A673 (cell line): Measurements from ENCODE around the gene PSTPIP1.

Experiments used
- CTCF ChIP-seq: fragments of 300-800, 200-600 bp; sonication (generic); conservative IDR thresholded peaks from 2 replicates; pipeline ENCODE4 v1.5.1; 2017; ENCODE audit warnings: low read depth, mild to moderate bottlenecking, antibody characterized with exemption, low read length, moderate library complexity, mixed read lengths
- EZH2 ChIP-seq: fragments of 200-600 bp; sonication (generic); IDR thresholded peaks from 2 replicates; pipeline ENCODE4 v1.6.1; 2017; ENCODE audit warnings: borderline replicate concordance, low read depth, mild to moderate bottlenecking, mixed read lengths, antibody characterized with exemption, low read length; ENCODE audit not compliant: poor library complexity, severe bottlenecking

DNA sequence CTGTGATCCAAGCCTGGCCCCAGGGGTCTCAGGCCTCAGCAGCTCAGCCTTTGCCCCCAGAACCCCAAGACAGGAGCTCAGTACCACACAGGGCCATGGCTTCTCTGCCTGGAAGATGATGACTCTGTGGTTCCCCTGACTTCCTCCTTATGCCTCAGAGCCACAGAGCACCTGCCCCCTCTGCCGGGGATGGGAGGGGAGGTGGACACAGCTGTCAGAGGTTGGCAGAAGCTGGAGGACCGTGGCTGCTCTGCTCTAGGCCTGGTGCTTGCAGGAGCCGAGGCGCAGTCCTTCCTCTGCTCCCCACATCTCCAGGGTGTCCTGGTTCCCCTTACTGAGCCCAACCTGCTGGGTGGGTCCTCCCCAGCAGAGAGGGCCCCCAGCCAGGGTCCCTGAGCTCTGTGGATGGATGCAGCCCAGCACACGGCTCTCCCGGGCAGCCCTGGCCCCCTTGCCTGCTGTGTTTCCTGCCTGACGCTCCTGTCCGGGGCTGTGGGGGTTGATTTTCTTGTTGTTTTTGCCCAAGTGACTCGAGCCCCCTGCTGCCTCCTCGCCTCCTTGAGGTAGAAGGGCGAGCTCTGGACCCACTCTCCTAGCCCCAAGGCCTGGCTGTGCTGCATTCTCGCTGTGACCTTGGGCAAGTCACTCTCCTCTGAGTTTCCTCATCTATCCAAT, 36.6 kb downstream of the PSTPIP1 start:
- TF ChIP-seq CTCF (no peak), EZH2 (no peak)
